Glutamatergic neuron (in vitro differentiated cells): ENCODE results near the gene CA14. TPM values are rescaled to one million over a fixed set of nuclear protein-coding genes. Genes with fewer than 3 reads are reported as not detected.

Source experiments
- DNase-seq: peaks from one replicate; pipeline ENCODE4 v3.0.0; 2022
- H3K27ac Mint-ChIP-seq: one replicate; pipeline ENCODE4 v1.8.0; 2020; ENCODE audit warnings: mild to moderate bottlenecking, mixed read lengths, inconsistent platforms; ENCODE audit not compliant: unreplicated experiment
- H3K27me3 Mint-ChIP-seq: one replicate; pipeline ENCODE4 v1.8.0; 2020; ENCODE audit warnings: mild to moderate bottlenecking, moderate library complexity, mixed read lengths, inconsistent platforms; ENCODE audit not compliant: unreplicated experiment
- H3K36me3 Mint-ChIP-seq: one replicate; pipeline ENCODE4 v1.8.0; 2020; ENCODE audit warnings: mild to moderate bottlenecking, mixed read lengths, inconsistent platforms; ENCODE audit not compliant: unreplicated experiment
- H3K4me1 Mint-ChIP-seq: one replicate; pipeline ENCODE4 v1.8.0; 2020; ENCODE audit warnings: mild to moderate bottlenecking, low read depth, mixed read lengths, inconsistent platforms; ENCODE audit not compliant: unreplicated experiment
- H3K4me3 Mint-ChIP-seq: one replicate; pipeline ENCODE4 v1.8.0; 2020; ENCODE audit warnings: mild to moderate bottlenecking, mixed read lengths, inconsistent platforms; ENCODE audit not compliant: unreplicated experiment
- H3K9me3 Mint-ChIP-seq: one replicate; pipeline ENCODE4 v1.8.0; 2020; ENCODE audit warnings: mild to moderate bottlenecking, moderate library complexity, mixed read lengths, inconsistent platforms; ENCODE audit not compliant: unreplicated experiment
- total RNA-seq: library from RNA; stranded (reverse); fragmentation: NEBNext Ultra II Directional; extraction: Animal tissue kit (Norgen Biotek cat#: 25700); gene quantifications from one replicate; pipeline ENCODE4 v1.2.1, GENCODE V29; 2021; ENCODE audit not compliant: unreplicated experiment
- TF ChIP-seq, protein P1 (sequence below): fragments of 200-600 bp; sonication (generic); IDR thresholded peaks from one replicate; pipeline ENCODE4 v1.5.0; 2021; ENCODE audit not compliant: partially characterized antibody, unreplicated experiment

Gene CA14
- total RNA-seq, 1 donor from 2014 or later: 1.5 TPM

DNA sequence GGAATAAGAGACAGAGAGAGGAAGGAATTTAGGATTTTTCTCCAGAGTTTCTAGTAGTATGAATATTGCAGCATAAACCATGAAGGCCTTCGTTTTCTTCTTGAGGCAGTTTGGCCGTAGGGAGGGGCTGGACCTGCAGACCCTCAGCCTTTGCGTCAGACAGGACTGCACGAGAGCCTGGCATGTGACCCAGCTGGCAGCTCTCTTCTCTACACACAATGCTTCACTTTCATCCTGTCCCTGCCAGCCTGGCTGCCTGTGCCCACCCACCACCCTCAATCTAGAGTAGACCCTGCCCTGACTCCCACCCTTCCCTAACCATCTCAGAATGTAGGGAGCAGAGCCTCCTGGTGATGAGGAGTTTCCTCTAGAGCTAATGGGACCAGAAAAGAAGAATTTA, 1.6 kb downstream of the CA14 start:
- Mint-ChIP-seq H3K4me1 (peaks cover 32% of the 10 kb centered on the region), H3K9me3 (peaks cover 6% of the 10 kb centered on the region), H3K4me3 (peak overlapping the region; percentile 21), H3K27me3 (peaks cover 4% of the 10 kb centered on the region), H3K36me3 (no peaks in the 10 kb centered on the region), H3K27ac (no peak overlapping the region)
- no peak for DNase-seq
- TF ChIP-seq, protein P1, sequence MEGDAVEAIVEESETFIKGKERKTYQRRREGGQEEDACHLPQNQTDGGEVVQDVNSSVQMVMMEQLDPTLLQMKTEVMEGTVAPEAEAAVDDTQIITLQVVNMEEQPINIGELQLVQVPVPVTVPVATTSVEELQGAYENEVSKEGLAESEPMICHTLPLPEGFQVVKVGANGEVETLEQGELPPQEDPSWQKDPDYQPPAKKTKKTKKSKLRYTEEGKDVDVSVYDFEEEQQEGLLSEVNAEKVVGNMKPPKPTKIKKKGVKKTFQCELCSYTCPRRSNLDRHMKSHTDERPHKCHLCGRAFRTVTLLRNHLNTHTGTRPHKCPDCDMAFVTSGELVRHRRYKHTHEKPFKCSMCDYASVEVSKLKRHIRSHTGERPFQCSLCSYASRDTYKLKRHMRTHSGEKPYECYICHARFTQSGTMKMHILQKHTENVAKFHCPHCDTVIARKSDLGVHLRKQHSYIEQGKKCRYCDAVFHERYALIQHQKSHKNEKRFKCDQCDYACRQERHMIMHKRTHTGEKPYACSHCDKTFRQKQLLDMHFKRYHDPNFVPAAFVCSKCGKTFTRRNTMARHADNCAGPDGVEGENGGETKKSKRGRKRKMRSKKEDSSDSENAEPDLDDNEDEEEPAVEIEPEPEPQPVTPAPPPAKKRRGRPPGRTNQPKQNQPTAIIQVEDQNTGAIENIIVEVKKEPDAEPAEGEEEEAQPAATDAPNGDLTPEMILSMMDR: no peak

DNA sequence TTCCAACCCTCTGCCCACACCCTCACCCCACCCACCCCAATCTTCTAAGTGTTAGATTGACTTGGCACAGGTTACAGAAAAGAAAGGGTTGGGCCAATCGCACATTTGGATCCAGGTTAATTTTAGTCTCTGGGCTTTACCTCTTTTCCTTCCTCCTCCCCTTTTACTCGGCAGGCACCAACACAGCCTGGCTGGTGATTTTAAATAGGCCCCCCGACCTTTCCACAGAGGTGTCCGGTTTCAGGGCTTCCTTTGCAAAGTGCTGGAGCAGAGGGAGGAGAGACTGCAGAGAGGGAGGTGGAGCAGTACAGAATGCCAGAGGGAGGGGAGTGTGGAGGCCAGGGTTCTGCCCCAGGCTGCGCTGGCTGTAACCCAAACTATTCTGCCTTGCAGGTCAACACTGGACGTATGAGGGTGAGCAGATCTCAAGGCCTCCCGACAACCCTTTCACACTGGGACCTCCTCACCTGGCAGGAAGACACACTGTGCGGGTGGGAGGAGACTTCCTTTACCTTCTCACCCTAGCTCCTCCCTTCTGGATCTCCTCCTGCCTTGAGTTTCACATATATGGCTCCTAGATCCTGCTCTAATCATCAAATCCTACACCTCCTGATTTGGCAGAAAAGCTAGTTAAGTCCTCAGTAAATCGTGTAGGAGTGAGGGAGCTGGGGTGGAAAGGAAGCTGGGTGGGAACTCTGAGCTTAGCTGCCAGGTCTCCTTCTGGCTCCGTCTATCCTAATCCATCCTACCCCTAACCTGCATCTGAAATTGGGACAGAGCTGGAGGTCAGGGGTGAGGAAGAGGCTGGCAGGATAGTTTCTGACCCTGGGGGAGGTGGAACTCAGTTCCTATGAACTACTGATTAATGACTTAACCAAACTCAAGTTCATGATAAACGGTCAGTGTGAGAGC, 2.4 kb downstream of the CA14 start:
- TF ChIP-seq, protein P1: no peak
- no peak overlapping the region for H3K27ac Mint-ChIP-seq
- no peak for DNase-seq
- no peaks in the 10 kb centered on the region for H3K36me3 Mint-ChIP-seq
- H3K9me3 Mint-ChIP-seq: peaks cover 6% of the 10 kb centered on the region
- H3K4me1 Mint-ChIP-seq: peaks cover 32% of the 10 kb centered on the region
- peak overlapping the region; percentile 46 for H3K4me3 Mint-ChIP-seq
- peaks cover 4% of the 10 kb centered on the region for H3K27me3 Mint-ChIP-seq

DNA sequence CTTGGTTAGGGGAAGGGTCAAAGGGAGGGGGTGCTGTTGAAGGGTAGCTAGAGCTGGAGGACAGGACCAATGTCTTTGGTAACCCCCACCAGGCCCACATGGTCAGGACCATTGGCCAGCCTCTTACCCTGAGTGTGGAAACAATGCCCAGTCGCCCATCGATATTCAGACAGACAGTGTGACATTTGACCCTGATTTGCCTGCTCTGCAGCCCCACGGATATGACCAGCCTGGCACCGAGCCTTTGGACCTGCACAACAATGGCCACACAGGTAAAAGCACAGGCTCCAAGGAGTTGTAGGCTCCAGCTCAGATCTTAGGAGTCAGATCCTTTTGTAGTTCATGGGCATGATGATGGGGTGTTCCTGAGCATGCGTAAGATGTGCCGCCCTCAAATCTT, 3.8 kb downstream of the CA14 start:
- TF ChIP-seq, protein P1: no peak
- peaks cover 22% of the 10 kb centered on the region for H3K4me1 Mint-ChIP-seq
- peak overlapping the region; percentile 9 for H3K4me3 Mint-ChIP-seq
- no peaks in the 10 kb centered on the region for H3K36me3 Mint-ChIP-seq
- no peaks in the 10 kb centered on the region for H3K27me3 Mint-ChIP-seq
- peaks cover 4% of the 10 kb centered on the region for H3K9me3 Mint-ChIP-seq
- no peak for DNase-seq
- no peak overlapping the region for H3K27ac Mint-ChIP-seq

DNA sequence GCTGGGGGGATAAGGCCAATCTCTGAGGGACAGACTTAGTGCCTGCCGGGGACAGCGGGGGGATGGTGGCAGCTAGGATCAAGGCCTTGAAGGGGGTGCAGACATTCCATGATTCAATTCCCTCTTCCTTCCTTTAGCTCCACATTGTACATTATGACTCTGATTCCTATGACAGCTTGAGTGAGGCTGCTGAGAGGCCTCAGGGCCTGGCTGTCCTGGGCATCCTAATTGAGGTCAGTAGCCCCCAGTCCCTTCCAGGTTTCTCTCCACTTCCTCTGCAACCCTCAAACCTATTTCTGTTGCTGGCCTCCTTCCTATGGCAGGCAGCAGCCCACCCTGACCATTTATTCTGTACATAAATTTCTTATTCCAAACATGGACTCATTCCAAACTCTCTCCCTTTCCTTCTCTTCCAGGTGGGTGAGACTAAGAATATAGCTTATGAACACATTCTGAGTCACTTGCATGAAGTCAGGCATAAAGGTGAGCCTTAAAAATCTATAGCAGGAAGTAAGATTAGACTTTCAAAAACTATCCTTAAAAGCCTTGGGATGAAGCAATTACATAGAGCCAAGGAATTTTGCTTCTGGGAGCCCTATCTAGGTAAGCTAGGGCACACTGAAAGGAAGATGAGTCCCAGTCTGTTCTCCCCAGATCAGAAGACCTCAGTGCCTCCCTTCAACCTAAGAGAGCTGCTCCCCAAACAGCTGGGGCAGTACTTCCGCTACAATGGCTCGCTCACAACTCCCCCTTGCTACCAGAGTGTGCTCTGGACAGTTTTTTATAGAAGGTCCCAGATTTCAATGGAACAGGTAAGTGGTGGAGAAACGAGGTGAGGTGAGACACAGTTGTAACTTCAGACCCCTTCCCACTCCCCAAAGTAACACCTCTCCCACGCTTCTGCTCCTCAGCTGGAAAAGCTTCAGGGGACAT, 5.1 kb downstream of the CA14 start:
- TF ChIP-seq, protein P1: no peak
- DNase-seq: no peak
- H3K27ac Mint-ChIP-seq: no peak overlapping the region
- peaks cover 3% of the 10 kb centered on the region for H3K9me3 Mint-ChIP-seq
- H3K27me3 Mint-ChIP-seq: no peaks in the 10 kb centered on the region
- H3K36me3 Mint-ChIP-seq: no peaks in the 10 kb centered on the region
- H3K4me3 Mint-ChIP-seq: no peak overlapping the region
- H3K4me1 Mint-ChIP-seq: peaks cover 10% of the 10 kb centered on the region
